HepG2 (cell line): Measurements from ENCODE around the gene SLC25A10. TPM values are rescaled to one million over a fixed set of nuclear protein-coding genes. Genes with fewer than 3 reads are reported as not detected.

ENCODE experiments used
- AHDC1 ChIP-seq: sonication (generic); formaldehyde crosslinking; IDR thresholded peaks from 2 replicates; pipeline ENCODE4 v1.5.1; 2020; ENCODE audit warnings: mild to moderate bottlenecking, missing genetic modification reagents, borderline replicate concordance
- CBFB ChIP-seq: sonication (generic); formaldehyde crosslinking; IDR thresholded peaks from 2 replicates; pipeline ENCODE4 v1.4.0; 2020; ENCODE audit warnings: missing genetic modification reagents
- KAT2B ChIP-seq: fragments of 150-350 bp; IDR thresholded peaks from 2 replicates; pipeline ENCODE4 v1.6.1; 2014; ENCODE audit warnings: low read depth, low read length, borderline replicate concordance
- NR2F2 ChIP-seq: IDR thresholded peaks from 2 replicates; pipeline ENCODE4 v1.6.1; 2012; ENCODE audit warnings: low read depth, inconsistent platforms, borderline replicate concordance
- SNAPC5 ChIP-seq: sonication (generic); formaldehyde crosslinking; IDR thresholded peaks from 2 replicates; pipeline ENCODE4 v1.8.1; 2023; ENCODE audit warnings: mild to moderate bottlenecking, missing genetic modification reagents, borderline replicate concordance
- TCF12 ChIP-seq, 2 experiments: fragments of 450-650 bp in 1 of 2; sonication (generic) in 1 of 2; formaldehyde crosslinking in 1 of 2; IDR thresholded peaks; 2 replicates each; pipeline versions ENCODE4 v1.6.1 to v1.8.0; 2017 to 2022; ENCODE audit warnings: antibody characterized with exemption in 1 of 2, mild to moderate bottlenecking in 1 of 2, missing genetic modification reagents in 1 of 2, moderate library complexity in 1 of 2
- ZBTB3 ChIP-seq: sonication (generic); formaldehyde crosslinking; IDR thresholded peaks from 2 replicates; pipeline ENCODE4 v1.4.0; 2020; ENCODE audit warnings: low read depth, mild to moderate bottlenecking, moderate library complexity, missing genetic modification reagents, borderline replicate concordance
- ZNF136 ChIP-seq: sonication (generic); formaldehyde crosslinking; IDR thresholded peaks from 2 replicates; pipeline ENCODE4 v1.8.1; 2022; ENCODE audit warnings: low read depth, mild to moderate bottlenecking, moderate library complexity, missing genetic modification reagents
- ZNF20 ChIP-seq: sonication (generic); formaldehyde crosslinking; IDR thresholded peaks from 2 replicates; pipeline ENCODE4 v1.4.0; 2020; ENCODE audit warnings: mild to moderate bottlenecking, moderate library complexity, missing genetic modification reagents
- ZNF781 ChIP-seq: sonication (generic); formaldehyde crosslinking; IDR thresholded peaks from 2 replicates; pipeline ENCODE4 v1.5.1; 2020; ENCODE audit warnings: borderline replicate concordance, mild to moderate bottlenecking, missing genetic modification reagents; ENCODE audit errors: not compliant biosample characterization
- polyA plus RNA-seq, 8 experiments: library from polyadenylated mRNA; depleted of rRNA in 3 of 8; stranded (reverse) in 7 of 8; unstranded in 1 of 8; fragments of >200 nt; fragmentation: Illumina TruSeq in 4 of 8; extraction: Trizol in 4 of 8; gene quantifications; 2 replicates each; pipeline versions ENCODE4 v1.2.1 to v1.2.3, GENCODE V29; 2011 to 2016; ENCODE audit warnings: low read depth in 4 of 8, missing spikeins in 1 of 8, mixed read lengths in 1 of 8; ENCODE audit not compliant: insufficient read depth in 1 of 8
- total RNA-seq, 5 experiments: library from RNA; depleted of rRNA; stranded (reverse); fragments of >200 nt; fragmentation: Illumina TruSeq; extraction: Trizol; gene quantifications; 2 replicates each; pipeline ENCODE4 v1.2.3, GENCODE V29; 2016; ENCODE audit warnings: low read depth in 1 of 5
- TF ChIP-seq, protein P1 (sequence below): sonication (generic); formaldehyde crosslinking; IDR thresholded peaks from 2 replicates; pipeline ENCODE4 v1.5.0; 2020; ENCODE audit warnings: mild to moderate bottlenecking, missing genetic modification reagents
- TF ChIP-seq, protein P2 (sequence below): sonication (generic); formaldehyde crosslinking; IDR thresholded peaks from 2 replicates; pipeline ENCODE4 v1.5.0; 2020; ENCODE audit warnings: mild to moderate bottlenecking, missing genetic modification reagents, borderline replicate concordance

SLC25A10 gene
- total and polyA plus RNA-seq, 2 of the 13 experiments (the other 11 are each of a cell fraction or from before 2014, with no cell fraction given), result 46.5 to 140 TPM

- TF ChIP-seq TCF12 (IDR thresholded peaks at IDR 0.05) (no peak), TCF12 (CRISPR knock-in tag; IDR thresholded peaks at IDR 0.05) (peak; percentile 93; the same call in 1 of the 2 replicates), ZNF20 (CRISPR knock-in tag) (0 out of 2 replicates have a peak, but pooled peaks have one; percentile 54), AHDC1 (CRISPR knock-in tag) (peak; percentile 66; the same call in 1 of the 2 replicates), ZBTB3 (CRISPR knock-in tag) (peak; percentile 93; the same call in 1 of the 2 replicates), KAT2B (no peak), ZNF136 (CRISPR knock-in tag) (peak; percentile 80), ZNF781 (CRISPR knock-in tag) (peak; percentile 95), NR2F2 (peak; percentile 51; the same call in 1 of the 2 replicates), CBFB (CRISPR knock-in tag) (peak; percentile 80), SNAPC5 (CRISPR knock-in tag) (peak; percentile 95; the same call in 1 of the 2 replicates)
- TF ChIP-seq, protein P1, sequence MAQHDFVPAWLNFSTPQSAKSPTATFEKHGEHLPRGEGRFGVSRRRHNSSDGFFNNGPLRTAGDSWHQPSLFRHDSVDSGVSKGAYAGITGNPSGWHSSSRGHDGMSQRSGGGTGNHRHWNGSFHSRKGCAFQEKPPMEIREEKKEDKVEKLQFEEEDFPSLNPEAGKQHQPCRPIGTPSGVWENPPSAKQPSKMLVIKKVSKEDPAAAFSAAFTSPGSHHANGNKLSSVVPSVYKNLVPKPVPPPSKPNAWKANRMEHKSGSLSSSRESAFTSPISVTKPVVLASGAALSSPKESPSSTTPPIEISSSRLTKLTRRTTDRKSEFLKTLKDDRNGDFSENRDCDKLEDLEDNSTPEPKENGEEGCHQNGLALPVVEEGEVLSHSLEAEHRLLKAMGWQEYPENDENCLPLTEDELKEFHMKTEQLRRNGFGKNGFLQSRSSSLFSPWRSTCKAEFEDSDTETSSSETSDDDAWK, result no peak
- TF ChIP-seq, protein P2, sequence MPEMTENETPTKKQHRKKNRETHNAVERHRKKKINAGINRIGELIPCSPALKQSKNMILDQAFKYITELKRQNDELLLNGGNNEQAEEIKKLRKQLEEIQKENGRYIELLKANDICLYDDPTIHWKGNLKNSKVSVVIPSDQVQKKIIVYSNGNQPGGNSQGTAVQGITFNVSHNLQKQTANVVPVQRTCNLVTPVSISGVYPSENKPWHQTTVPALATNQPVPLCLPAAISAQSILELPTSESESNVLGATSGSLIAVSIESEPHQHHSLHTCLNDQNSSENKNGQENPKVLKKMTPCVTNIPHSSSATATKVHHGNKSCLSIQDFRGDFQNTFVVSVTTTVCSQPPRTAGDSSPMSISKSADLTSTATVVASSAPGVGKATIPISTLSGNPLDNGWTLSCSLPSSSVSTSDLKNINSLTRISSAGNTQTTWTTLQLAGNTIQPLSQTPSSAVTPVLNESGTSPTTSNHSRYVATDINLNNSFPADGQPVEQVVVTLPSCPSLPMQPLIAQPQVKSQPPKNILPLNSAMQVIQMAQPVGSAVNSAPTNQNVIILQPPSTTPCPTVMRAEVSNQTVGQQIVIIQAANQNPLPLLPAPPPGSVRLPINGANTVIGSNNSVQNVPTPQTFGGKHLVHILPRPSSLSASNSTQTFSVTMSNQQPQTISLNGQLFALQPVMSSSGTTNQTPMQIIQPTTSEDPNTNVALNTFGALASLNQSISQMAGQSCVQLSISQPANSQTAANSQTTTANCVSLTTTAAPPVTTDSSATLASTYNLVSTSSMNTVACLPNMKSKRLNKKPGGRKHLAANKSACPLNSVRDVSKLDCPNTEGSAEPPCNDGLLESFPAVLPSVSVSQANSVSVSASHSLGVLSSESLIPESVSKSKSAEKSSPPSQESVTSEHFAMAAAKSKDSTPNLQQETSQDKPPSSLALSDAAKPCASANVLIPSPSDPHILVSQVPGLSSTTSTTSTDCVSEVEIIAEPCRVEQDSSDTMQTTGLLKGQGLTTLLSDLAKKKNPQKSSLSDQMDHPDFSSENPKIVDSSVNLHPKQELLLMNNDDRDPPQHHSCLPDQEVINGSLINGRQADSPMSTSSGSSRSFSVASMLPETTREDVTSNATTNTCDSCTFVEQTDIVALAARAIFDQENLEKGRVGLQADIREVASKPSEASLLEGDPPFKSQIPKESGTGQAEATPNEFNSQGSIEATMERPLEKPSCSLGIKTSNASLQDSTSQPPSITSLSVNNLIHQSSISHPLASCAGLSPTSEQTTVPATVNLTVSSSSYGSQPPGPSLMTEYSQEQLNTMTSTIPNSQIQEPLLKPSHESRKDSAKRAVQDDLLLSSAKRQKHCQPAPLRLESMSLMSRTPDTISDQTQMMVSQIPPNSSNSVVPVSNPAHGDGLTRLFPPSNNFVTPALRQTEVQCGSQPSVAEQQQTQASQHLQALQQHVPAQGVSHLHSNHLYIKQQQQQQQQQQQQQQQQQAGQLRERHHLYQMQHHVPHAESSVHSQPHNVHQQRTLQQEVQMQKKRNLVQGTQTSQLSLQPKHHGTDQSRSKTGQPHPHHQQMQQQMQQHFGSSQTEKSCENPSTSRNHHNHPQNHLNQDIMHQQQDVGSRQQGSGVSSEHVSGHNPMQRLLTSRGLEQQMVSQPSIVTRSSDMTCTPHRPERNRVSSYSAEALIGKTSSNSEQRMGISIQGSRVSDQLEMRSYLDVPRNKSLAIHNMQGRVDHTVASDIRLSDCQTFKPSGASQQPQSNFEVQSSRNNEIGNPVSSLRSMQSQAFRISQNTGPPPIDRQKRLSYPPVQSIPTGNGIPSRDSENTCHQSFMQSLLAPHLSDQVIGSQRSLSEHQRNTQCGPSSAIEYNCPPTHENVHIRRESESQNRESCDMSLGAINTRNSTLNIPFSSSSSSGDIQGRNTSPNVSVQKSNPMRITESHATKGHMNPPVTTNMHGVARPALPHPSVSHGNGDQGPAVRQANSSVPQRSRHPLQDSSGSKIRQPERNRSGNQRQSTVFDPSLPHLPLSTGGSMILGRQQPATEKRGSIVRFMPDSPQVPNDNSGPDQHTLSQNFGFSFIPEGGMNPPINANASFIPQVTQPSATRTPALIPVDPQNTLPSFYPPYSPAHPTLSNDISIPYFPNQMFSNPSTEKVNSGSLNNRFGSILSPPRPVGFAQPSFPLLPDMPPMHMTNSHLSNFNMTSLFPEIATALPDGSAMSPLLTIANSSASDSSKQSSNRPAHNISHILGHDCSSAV (CRISPR knock-in tag), result peak; percentile 92; the same call in 1 of the 2 replicates
Observed at GRCh38 chr17:81711814-81712467, at the start of gene SLC25A10 (continued).
